ENCODE measurements around the gene NAA38. TPM values are rescaled to one million over a fixed set of nuclear protein-coding genes. Genes with fewer than 3 reads are reported as not detected.

Gene NAA38
- total RNA-seq, 1 experiment from 2014 or later: 50.2 TPM

DNA sequence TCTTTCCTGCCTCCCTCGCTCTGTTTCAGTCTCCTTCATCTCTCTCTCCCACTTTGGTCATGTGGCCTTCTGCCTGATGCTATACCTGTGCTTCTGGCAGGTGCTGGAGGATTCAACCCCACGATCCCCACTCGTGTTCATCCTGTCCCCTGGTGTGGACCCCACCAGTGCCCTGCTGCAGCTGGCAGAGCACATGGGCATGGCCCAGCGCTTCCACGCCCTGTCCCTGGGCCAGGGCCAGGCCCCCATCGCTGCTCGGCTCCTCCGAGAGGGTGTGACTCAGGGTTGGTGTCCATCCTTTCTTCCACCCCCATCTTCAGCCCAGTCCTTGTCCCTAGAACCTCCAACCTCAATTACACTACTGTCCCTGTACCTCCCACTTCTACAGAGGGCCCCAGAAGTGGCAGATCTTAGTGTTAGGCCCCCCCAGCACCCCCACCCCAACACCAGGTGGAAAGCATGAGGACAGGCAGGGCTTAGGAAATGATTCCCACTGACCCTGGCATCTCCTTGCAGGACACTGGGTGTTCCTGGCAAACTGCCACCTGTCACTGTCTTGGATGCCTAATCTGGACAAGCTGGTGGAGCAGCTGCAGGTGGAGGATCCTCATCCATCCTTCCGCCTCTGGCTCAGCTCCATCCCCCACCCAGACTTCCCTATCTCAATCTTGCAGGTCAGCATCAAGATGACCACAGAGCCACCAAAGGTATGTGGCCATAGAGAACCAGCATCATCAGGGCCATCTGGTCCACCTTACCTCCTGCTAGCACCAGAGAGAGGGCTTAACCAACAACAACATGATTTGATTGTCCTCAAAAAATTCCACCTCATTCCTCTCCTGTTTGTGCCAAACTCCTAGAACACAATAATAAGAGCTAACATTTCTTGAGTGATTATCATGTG, 33.1 kb downstream of the NAA38 start:
- no peak overlapping the region for H3K56ac ChIP-seq (ENCODE audit: insufficient read length, low read depth, low read length)
- H2BK5ac ChIP-seq (ENCODE audit: insufficient read length, low read length): no peak overlapping the region
- H3K79me2 ChIP-seq (ENCODE audit: insufficient read depth, low read length): no peaks in the 10 kb centered on the region
- H3K9me3 ChIP-seq (ENCODE audit: control insufficient read depth, low read depth, low read length): no peaks in the 10 kb centered on the region
- H2BK12ac ChIP-seq (ENCODE audit: insufficient read length, low read depth, low read length): no peak overlapping the region
- no peak overlapping the region for H2BK20ac ChIP-seq (ENCODE audit: low read depth, low read length, poor library complexity, severe bottlenecking)
- no peaks in the 10 kb centered on the region for H3K9me3 Mint-ChIP-seq
- H2AK5ac ChIP-seq (ENCODE audit: insufficient read length, low read length): no peak overlapping the region
- no peaks in the 10 kb centered on the region for H3K23me2 ChIP-seq (ENCODE audit: insufficient read length, low read depth, low read length, poor library complexity, severe bottlenecking)
- H3K27ac Mint-ChIP-seq: no peak overlapping the region
- H4K8ac ChIP-seq (replicated peaks; ENCODE audit: insufficient read length, low read depth, low read length): no peak overlapping the region
- H3K9ac ChIP-seq (ENCODE audit: extremely low read depth, insufficient read length, low read length): no peak overlapping the region
- H3K36me3 Mint-ChIP-seq (ENCODE audit: insufficient read depth in 1 of 3, low read depth in 3 of 3): no peaks in the 10 kb centered on the region
- no peak overlapping the region for H4K5ac ChIP-seq (ENCODE audit: insufficient read length, low read depth, low read length)
- no CpG with 5 or more reads among the region's 9 CpGs for WGBS (ENCODE audit: extremely low coverage, insufficient read length, low lambda C conversion rate)
- H3K23ac ChIP-seq (ENCODE audit: insufficient read length, low read depth, low read length): no peak overlapping the region
- TF ChIP-seq, protein P1, sequence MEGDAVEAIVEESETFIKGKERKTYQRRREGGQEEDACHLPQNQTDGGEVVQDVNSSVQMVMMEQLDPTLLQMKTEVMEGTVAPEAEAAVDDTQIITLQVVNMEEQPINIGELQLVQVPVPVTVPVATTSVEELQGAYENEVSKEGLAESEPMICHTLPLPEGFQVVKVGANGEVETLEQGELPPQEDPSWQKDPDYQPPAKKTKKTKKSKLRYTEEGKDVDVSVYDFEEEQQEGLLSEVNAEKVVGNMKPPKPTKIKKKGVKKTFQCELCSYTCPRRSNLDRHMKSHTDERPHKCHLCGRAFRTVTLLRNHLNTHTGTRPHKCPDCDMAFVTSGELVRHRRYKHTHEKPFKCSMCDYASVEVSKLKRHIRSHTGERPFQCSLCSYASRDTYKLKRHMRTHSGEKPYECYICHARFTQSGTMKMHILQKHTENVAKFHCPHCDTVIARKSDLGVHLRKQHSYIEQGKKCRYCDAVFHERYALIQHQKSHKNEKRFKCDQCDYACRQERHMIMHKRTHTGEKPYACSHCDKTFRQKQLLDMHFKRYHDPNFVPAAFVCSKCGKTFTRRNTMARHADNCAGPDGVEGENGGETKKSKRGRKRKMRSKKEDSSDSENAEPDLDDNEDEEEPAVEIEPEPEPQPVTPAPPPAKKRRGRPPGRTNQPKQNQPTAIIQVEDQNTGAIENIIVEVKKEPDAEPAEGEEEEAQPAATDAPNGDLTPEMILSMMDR (conservative IDR thresholded peaks at IDR 0.05): no peak
- no peak overlapping the region for H2BK120ac ChIP-seq (ENCODE audit: low read depth, low read length, poor library complexity, severe bottlenecking)
- no peaks in the 10 kb centered on the region for H3K79me1 ChIP-seq (ENCODE audit: insufficient read depth, low read depth, low read length, poor library complexity, severe bottlenecking)
- peaks cover 8 to 18% of the 10 kb centered on the region in 2 experiments for H3K4me1 Mint-ChIP-seq
- H3T11ph ChIP-seq (ENCODE audit: low read length): no peak overlapping the region
- no peaks in the 10 kb centered on the region; the same call in 1 of the 2 replicates for H3K27me3 ChIP-seq (ENCODE audit: insufficient read depth, low read length)
- H3K14ac ChIP-seq (ENCODE audit: insufficient read depth, low read length): no peak overlapping the region
- no peak overlapping the region for H4K91ac ChIP-seq (ENCODE audit: insufficient read length, low read depth, low read length)
- no peak for DNase-seq
- no peak overlapping the region for H3K4ac ChIP-seq (ENCODE audit: low read depth, low read length)
- no peak overlapping the region for H3K18ac ChIP-seq (ENCODE audit: insufficient read length, low read depth, low read length)
- H2AFZ ChIP-seq (ENCODE audit: low read length): no peak overlapping the region
- no peak overlapping the region for H2BK15ac ChIP-seq (ENCODE audit: low read depth, low read length)
- H3K27ac ChIP-seq (ENCODE audit: insufficient read length, low read depth, low read length): no peak overlapping the region
- no peak overlapping the region for H3K4me3 Mint-ChIP-seq
- no peaks in the 10 kb centered on the region for H3K4me1 ChIP-seq (ENCODE audit: insufficient read depth, low read length)
- no peak overlapping the region for H3K4me2 ChIP-seq (ENCODE audit: insufficient read depth, insufficient read length, low read length)
- peaks cover 65% of the 10 kb centered on the region for H3K27me3 Mint-ChIP-seq (ENCODE audit: low read depth)
- H4K20me1 ChIP-seq (ENCODE audit: control insufficient read depth, insufficient read depth, insufficient read length): no peaks in the 10 kb centered on the region

Measured in H9 (cell line).